SK-N-SH (cell line): Measurements from ENCODE around the gene S100A6. TPM values are rescaled to one million over a fixed set of nuclear protein-coding genes. Genes with fewer than 3 reads are reported as not detected.

Experiments used
- CTCF ChIA-PET: fragments of 300-600, 350-600 bp; formaldehyde crosslinking; extraction: SDS; loops from one replicate; lab custom pipeline; 2021; lab: Yijun Ruan, JAX
- POLR2A ChIA-PET: fragments of 350-600 bp; sonication (Branson Sonifier 250); formaldehyde crosslinking; extraction: SDS; loops from one replicate; lab custom pipeline; 2020; ENCODE audit warnings: antibody characterized with exemption, inconsistent platforms; lab: Yijun Ruan, JAX
- DNase-seq: peaks from one replicate; pipeline ENCODE4 v3.0.0; 2012
- H2AFZ ChIP-seq: fragments of 200-600 bp; sonication (generic); 2 replicates; pipeline ENCODE4 v1.8.1; 2016; ENCODE audit warnings: antibody characterized with exemption, mild to moderate bottlenecking, low read depth
- H3F3A ChIP-seq: fragments of 200-600 bp; sonication (generic); replicated peaks from 2 replicates; pipeline ENCODE3; 2016; ENCODE audit warnings: antibody characterized with exemption, mild to moderate bottlenecking; ENCODE audit not compliant: insufficient read depth
- H3K27ac ChIP-seq, 2 experiments: fragments of 200-500 bp in 1 of 2; fragments of 200-600 bp in 1 of 2; sonication (Bioruptor generic) in 1 of 2; sonication (generic), shearing (Covaris generic) in 1 of 2; 2 replicates each; pipeline versions ENCODE4 v1.5.1 to v1.6.1; 2014 to 2016; ENCODE audit warnings: low read depth in 2 of 2, inconsistent platforms in 1 of 2, low read length in 1 of 2, mild to moderate bottlenecking in 1 of 2, mixed read lengths in 1 of 2
- H3K27me3 ChIP-seq: fragments of 200-600 bp; sonication (generic), shearing (Covaris generic); 2 replicates; pipeline ENCODE4 v1.6.1; 2016; ENCODE audit warnings: mixed run types; ENCODE audit not compliant: insufficient read depth
- H3K36me3 ChIP-seq, 2 experiments: fragments of 200-500 bp in 1 of 2; fragments of 200-600 bp in 1 of 2; sonication (Bioruptor generic) in 1 of 2; sonication (generic) in 1 of 2; replicated peaks in 1 of 2; 2 replicates each; pipeline versions ENCODE3 to v1.5.1; 2014 to 2016; ENCODE audit warnings: low read length in 1 of 2, mild to moderate bottlenecking in 1 of 2; ENCODE audit not compliant: insufficient read depth in 2 of 2, control insufficient read depth in 1 of 2
- H3K4me1 ChIP-seq, 2 experiments: fragments of 200-500 bp in 1 of 2; fragments of 200-600 bp in 1 of 2; sonication (Bioruptor generic) in 1 of 2; sonication (generic), shearing (Covaris generic) in 1 of 2; 2 replicates each; pipeline versions ENCODE4 v1.5.1 to v1.6.1; 2014 to 2016; ENCODE audit warnings: low read depth in 1 of 2, low read length in 1 of 2, mixed run types in 1 of 2; ENCODE audit not compliant: insufficient read depth in 2 of 2, control insufficient read depth in 1 of 2
- H3K4me2 ChIP-seq: fragments of 200-600 bp; sonication (generic), shearing (Covaris generic); 2 replicates; pipeline ENCODE4 v1.6.1; 2017; ENCODE audit warnings: mixed run types
- H3K4me3 ChIP-seq, 2 experiments: fragments of 200-500 bp in 1 of 2; fragments of 200-600 bp in 1 of 2; sonication (Bioruptor generic) in 1 of 2; sonication (generic), shearing (Covaris generic) in 1 of 2; 2 replicates each; pipeline versions ENCODE4 v1.5.1 to v1.8.1; 2014 to 2016; ENCODE audit warnings: low read depth in 2 of 2, inconsistent platforms in 1 of 2, low read length in 1 of 2, mild to moderate bottlenecking in 1 of 2, mixed read lengths in 1 of 2, moderate library complexity in 1 of 2
- H3K79me2 ChIP-seq: fragments of 200-600 bp; sonication (generic); 2 replicates; pipeline ENCODE4 v1.8.1; 2017; ENCODE audit warnings: mild to moderate bottlenecking; ENCODE audit not compliant: insufficient read depth
- H3K9ac ChIP-seq: fragments of 200-600 bp; sonication (generic); 2 replicates; pipeline ENCODE4 v1.6.1; 2017; ENCODE audit warnings: mixed run types
- H3K9me2 ChIP-seq: fragments of 200-600 bp; sonication (generic); 2 replicates; pipeline ENCODE4 v1.6.1; 2017; ENCODE audit warnings: mixed run types
- H3K9me3 ChIP-seq: fragments of 200-600 bp; sonication (generic); 2 replicates; pipeline ENCODE4 v1.6.1; 2017; ENCODE audit warnings: mixed run types, mild to moderate bottlenecking, moderate library complexity
- H4K20me1 ChIP-seq: fragments of 200-600 bp; sonication (generic); 2 replicates; pipeline ENCODE4 v1.6.1; 2017; ENCODE audit warnings: mild to moderate bottlenecking, mixed run types; ENCODE audit not compliant: insufficient read depth
- ELF1 ChIP-seq: IDR thresholded peaks from 2 replicates; pipeline ENCODE4 v1.4.0; 2012
- EP300 ChIP-seq, 2 experiments: IDR thresholded peaks; 2 replicates each; pipeline versions ENCODE4 v1.4.0 to v1.6.1; 2012; ENCODE audit warnings: borderline replicate concordance in 1 of 2, low read depth in 1 of 2, low read length in 1 of 2
- EZH2phosphoT487 ChIP-seq: fragments of 200-600 bp; sonication (generic); IDR thresholded peaks from 2 replicates; pipeline ENCODE4 v1.6.1; 2017; ENCODE audit warnings: low read depth, mixed run types, mild to moderate bottlenecking, antibody characterized with exemption, moderate library complexity, borderline replicate concordance
- FOSL2 ChIP-seq: IDR thresholded peaks from 2 replicates; pipeline ENCODE4 v1.4.0; 2012; ENCODE audit warnings: low read depth, mild to moderate bottlenecking, moderate library complexity, borderline replicate concordance
- FOXM1 ChIP-seq: IDR thresholded peaks from 2 replicates; pipeline ENCODE4 v1.4.0; 2012; ENCODE audit warnings: low read depth, mild to moderate bottlenecking
- GABPA ChIP-seq: IDR thresholded peaks from 2 replicates; pipeline ENCODE4 v1.4.0; 2012; ENCODE audit warnings: low read depth, mild to moderate bottlenecking
- GATA2 ChIP-seq: sonication (generic); formaldehyde crosslinking; IDR thresholded peaks from 2 replicates; pipeline ENCODE4 v1.5.0; 2020; ENCODE audit warnings: mild to moderate bottlenecking, missing genetic modification reagents
- MAX ChIP-seq: IDR thresholded peaks from 2 replicates; pipeline ENCODE4 v1.4.0; 2012; ENCODE audit warnings: low read depth
- MXI1 ChIP-seq: IDR thresholded peaks from 2 replicates; pipeline ENCODE4 v1.6.1; 2012; ENCODE audit warnings: mild to moderate bottlenecking, low read depth, low read length, improper control_type of control experiment
- NFIC ChIP-seq: IDR thresholded peaks from 2 replicates; pipeline ENCODE4 v1.4.0; 2012; ENCODE audit warnings: borderline replicate concordance
- RAD21 ChIP-seq: IDR thresholded peaks from 2 replicates; pipeline ENCODE4 v1.6.1; 2012; ENCODE audit warnings: mild to moderate bottlenecking, low read length
- RFX5 ChIP-seq: IDR thresholded peaks from 2 replicates; pipeline ENCODE4 v1.6.1; 2012; ENCODE audit warnings: mild to moderate bottlenecking, improper control_type of control experiment, low read length
- SIN3A ChIP-seq: IDR thresholded peaks from 2 replicates; pipeline ENCODE4 v1.6.1; 2012; ENCODE audit warnings: low read depth, mild to moderate bottlenecking, low read length, moderate library complexity, borderline replicate concordance
- TCF12 ChIP-seq: IDR thresholded peaks from 2 replicates; pipeline ENCODE4 v1.4.0; 2012
- TEAD4 ChIP-seq: IDR thresholded peaks from 2 replicates; pipeline ENCODE4 v1.4.0; 2012; ENCODE audit warnings: mild to moderate bottlenecking, borderline replicate concordance; ENCODE audit not compliant: insufficient read depth
- ZBTB33 ChIP-seq: IDR thresholded peaks from 2 replicates; pipeline ENCODE4 v1.4.0; 2012; ENCODE audit warnings: low read depth, borderline replicate concordance
- WGBS: methylation state at CpG from one replicate; pipeline ENCODE4 v1.1.6; 2017; ENCODE audit warnings: low lambda C conversion rate; 5-methylcytosine and 5-hydroxymethylcytosine counted together
- polyA plus RNA-seq, 3 experiments: library from polyadenylated mRNA; depleted of rRNA; stranded (reverse); fragments of >200 nt; gene quantifications; 2 replicates each; pipeline ENCODE4 v1.2.3, GENCODE V29; 2012
- TF ChIP-seq, protein P1 (sequence below): fragments of 200-600 bp; sonication (generic); IDR thresholded peaks from 2 replicates; pipeline ENCODE4 v1.6.1; 2017; ENCODE audit warnings: antibody characterized with exemption, mild to moderate bottlenecking, moderate library complexity
- TF ChIP-seq, protein P2 (sequence below): fragments of 150-350 bp; IDR thresholded peaks from 2 replicates; pipeline ENCODE4 v1.6.1; 2016; ENCODE audit warnings: mild to moderate bottlenecking, low read depth, low read length

S100A6 gene
- polyA plus RNA-seq, 1 of the 3 experiments (the other 2 are of a cell fraction) = 895 TPM

DNA sequence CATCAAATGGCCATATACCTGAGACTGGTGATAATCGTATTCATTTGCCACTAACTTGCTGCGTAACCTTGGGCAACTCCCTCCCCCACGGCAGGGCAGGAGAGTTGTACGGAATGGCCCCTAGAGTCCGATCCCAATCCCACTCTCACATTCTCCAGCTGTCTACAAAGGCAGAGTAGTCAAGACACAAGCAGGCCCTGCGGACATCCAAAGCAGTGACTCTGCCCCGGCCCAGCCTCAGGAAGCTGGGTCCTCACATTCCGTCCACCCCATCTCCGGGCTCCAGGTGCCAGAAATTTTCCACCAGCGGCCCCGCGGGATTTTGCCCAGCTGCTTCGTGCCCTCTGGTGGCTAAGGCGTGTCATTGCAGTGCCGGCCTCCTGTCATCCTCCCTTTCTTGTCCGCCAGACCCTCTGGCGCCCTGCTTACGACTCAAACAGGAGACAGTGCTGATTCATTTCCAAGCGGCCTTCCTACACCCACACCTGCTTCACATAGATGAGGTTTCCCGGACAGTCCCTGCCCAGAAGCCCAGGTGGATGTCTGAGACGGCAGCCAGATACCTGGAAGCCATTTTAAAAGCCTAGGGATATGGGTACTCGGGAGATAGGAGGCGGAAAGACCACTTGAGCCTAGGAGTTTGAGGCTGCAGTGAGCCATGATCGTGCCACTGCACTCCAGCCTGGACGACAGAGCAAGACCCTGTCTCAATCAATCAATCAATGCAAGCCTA is 32.7 kb upstream of the S100A6 start (continued):
- no peak for TF ChIP-seq TEAD4
- TF ChIP-seq EZH2phosphoT487 = no peak
- no peak for TF ChIP-seq GATA2 (CRISPR knock-in tag)
- 0 out of 2 replicates have a peak, but pooled peaks have one; percentile 18 for TF ChIP-seq RFX5
- TF ChIP-seq FOXM1 = no peak
- TF ChIP-seq, protein P1, sequence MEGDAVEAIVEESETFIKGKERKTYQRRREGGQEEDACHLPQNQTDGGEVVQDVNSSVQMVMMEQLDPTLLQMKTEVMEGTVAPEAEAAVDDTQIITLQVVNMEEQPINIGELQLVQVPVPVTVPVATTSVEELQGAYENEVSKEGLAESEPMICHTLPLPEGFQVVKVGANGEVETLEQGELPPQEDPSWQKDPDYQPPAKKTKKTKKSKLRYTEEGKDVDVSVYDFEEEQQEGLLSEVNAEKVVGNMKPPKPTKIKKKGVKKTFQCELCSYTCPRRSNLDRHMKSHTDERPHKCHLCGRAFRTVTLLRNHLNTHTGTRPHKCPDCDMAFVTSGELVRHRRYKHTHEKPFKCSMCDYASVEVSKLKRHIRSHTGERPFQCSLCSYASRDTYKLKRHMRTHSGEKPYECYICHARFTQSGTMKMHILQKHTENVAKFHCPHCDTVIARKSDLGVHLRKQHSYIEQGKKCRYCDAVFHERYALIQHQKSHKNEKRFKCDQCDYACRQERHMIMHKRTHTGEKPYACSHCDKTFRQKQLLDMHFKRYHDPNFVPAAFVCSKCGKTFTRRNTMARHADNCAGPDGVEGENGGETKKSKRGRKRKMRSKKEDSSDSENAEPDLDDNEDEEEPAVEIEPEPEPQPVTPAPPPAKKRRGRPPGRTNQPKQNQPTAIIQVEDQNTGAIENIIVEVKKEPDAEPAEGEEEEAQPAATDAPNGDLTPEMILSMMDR = peak; percentile 97
- TF ChIP-seq GABPA = no peak
- no peak for TF ChIP-seq ELF1
- peak; percentile 74 for TF ChIP-seq MAX
- no peak; the same call in 1 of the 2 replicates for TF ChIP-seq FOSL2
- TF ChIP-seq TCF12 = peak; percentile 50

DNA sequence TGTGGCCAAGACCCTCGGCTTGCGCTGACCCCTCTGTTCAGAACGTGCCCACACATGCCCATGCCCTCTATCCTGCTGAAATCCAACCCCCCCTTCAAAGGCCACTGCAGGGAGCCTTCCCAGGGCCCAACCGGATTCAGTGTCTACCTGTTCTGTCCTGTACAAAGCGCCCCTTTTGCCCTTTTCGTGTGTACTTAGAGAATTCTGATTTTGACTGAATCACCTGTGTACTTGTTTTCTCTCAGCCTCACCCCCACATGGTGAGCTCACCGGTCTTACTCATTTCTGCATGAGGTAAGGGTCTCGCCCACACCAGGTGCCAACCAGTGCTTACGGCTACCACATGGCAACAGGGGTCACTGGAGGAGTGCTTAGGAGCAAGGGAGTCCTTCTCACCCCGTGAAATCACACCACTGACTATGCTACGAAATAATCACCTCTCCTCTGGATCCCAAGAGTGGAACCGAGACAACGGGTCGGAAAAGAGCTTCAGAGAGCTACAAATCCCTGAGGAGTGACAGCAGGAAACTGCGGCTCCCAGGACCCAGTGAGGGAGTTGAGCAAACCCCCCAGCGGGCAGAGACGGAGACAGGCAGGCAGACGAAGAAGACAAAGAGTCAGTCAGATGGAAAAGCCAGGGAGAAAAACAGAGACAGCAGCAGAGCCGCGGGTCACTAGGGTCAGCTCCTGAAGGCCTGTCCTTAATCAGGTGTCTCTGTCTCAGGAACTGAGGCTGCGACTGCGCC is 32.0 kb upstream of the S100A6 start:
- Histone ChIP-seq H3K79me2 (peaks cover 23% of the 10 kb centered on the region), H3K9me3 (no peaks in the 10 kb centered on the region), H2AFZ (no peak overlapping the region; the same call in 1 of the 2 replicates), H3K4me3 (no peak overlapping the region), H3K27me3 (no peaks in the 10 kb centered on the region), H3F3A (peaks cover 19% of the 10 kb centered on the region), H3K36me3 (no peaks in the 10 kb centered on the region), H3K9ac (peak overlapping the region; percentile 36; the same call in 1 of the 2 replicates), H4K20me1 (no peaks in the 10 kb centered on the region), H3K4me2 (no peak overlapping the region; the same call in 1 of the 2 replicates), H3K9me2 (no peaks in the 10 kb centered on the region), H3K27ac (peak overlapping the region; percentile 95 to 99), H3K4me1 (peaks cover 33 to 45% of the 10 kb centered on the region in 2 experiments)
- TF ChIP-seq FOXM1 (no peak), EZH2phosphoT487 (no peak), ZBTB33 (no peak), SIN3A (no peak), NFIC (no peak), MXI1 (no peak), ELF1 (no peak), RFX5 (no peak), EP300 (IDR thresholded peaks at IDR 0.05; ENCODE audit: borderline replicate concordance in 1 of 2, low read depth in 1 of 2, low read length in 1 of 2) (no peak), RAD21 (no peak)
- TF ChIP-seq, protein P1 = no peak
- TF ChIP-seq, protein P2, sequence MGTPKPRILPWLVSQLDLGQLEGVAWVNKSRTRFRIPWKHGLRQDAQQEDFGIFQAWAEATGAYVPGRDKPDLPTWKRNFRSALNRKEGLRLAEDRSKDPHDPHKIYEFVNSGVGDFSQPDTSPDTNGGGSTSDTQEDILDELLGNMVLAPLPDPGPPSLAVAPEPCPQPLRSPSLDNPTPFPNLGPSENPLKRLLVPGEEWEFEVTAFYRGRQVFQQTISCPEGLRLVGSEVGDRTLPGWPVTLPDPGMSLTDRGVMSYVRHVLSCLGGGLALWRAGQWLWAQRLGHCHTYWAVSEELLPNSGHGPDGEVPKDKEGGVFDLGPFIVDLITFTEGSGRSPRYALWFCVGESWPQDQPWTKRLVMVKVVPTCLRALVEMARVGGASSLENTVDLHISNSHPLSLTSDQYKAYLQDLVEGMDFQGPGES = no peak
- POLR2A ChIA-PET = no interaction called here
- CTCF ChIA-PET = interaction anchor here (0.6 to 7.4 kb wide), 35 partner anchors 9 to 418 kb away, joined by 3 to 283 read pairs (median 5); partner anchors contain the start of genes CHTOP, ILF2, RAB13 and S100A3
- no peak for DNase-seq
- 77% methylated on average over 22 of the region's 22 CpGs for whole genome bisulfite sequencing
